ENCODE results near the gene INO80.
"Not testable (repeated sequence)": the region's sequence is repeated elsewhere in the genome, so short reads cannot be mapped to it uniquely, and the experiment has no call there.

Gene INO80

DNA sequence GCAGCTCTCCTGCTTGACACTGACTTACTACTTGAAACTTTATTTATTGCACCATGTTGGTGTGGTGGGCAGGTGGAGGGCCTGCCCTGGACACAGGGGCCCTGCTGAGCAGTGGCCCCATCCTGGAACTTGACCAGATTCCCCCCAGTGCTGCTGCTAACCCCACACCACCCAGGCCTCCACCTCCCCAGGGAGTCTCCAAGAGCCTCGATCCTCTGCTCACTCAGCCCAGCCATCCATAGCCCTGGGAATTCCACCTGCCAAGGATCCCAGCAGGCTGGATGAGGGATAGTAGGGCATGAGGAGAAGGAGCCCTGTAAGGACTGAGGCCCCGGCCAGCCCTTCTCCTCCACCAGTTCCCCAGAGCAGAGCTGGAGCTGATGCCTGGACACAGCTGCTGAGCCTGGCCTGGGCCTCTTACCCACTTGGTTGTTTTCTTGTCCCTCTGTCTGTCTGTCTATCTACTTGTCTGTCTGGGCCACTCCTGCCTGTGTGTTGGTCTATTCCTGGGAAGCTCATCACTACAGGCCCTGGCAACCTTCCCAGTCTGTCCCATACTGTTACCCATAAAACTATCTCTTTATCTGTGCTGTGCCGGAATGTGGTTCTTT is 160.0 kb downstream of the INO80 start:
- no peak for TF ChIP-seq CTCF (IDR thresholded peaks at IDR 0.05)
- Histone ChIP-seq H3K4me3 (ENCODE audit: low read depth in 1 of 2, low read length in 1 of 2) (no peak overlapping the region), H3K4me1 (ENCODE audit: control insufficient read depth in 1 of 2, insufficient read depth in 1 of 2, low read depth in 1 of 2, low read length in 1 of 2) (peaks cover 16 to 18% of the 10 kb centered on the region in 2 experiments), H3K9me3 (no peaks in the 10 kb centered on the region), H3K27ac (no peak overlapping the region), H3K36me3 (no peaks in the 10 kb centered on the region), H3K27me3 (peaks cover 7% of the 10 kb centered on the region)

GRCh38 chr15:40955141-40955903 is 160.8 kb downstream of the INO80 start:
- Histone ChIP-seq H3K27me3 (peaks cover 7% of the 10 kb centered on the region), H3K4me1 (ENCODE audit: control insufficient read depth in 1 of 2, insufficient read depth in 1 of 2, low read depth in 1 of 2, low read length in 1 of 2) (peaks cover 16 to 18% of the 10 kb centered on the region in 2 experiments), H3K27ac (no peak overlapping the region), H3K9me3 (no peaks in the 10 kb centered on the region), H3K4me3 (ENCODE audit: low read depth in 1 of 2, low read length in 1 of 2) (no peak overlapping the region), H3K36me3 (no peaks in the 10 kb centered on the region)
- TF ChIP-seq CTCF (IDR thresholded peaks at IDR 0.05), result no peak

DNA sequence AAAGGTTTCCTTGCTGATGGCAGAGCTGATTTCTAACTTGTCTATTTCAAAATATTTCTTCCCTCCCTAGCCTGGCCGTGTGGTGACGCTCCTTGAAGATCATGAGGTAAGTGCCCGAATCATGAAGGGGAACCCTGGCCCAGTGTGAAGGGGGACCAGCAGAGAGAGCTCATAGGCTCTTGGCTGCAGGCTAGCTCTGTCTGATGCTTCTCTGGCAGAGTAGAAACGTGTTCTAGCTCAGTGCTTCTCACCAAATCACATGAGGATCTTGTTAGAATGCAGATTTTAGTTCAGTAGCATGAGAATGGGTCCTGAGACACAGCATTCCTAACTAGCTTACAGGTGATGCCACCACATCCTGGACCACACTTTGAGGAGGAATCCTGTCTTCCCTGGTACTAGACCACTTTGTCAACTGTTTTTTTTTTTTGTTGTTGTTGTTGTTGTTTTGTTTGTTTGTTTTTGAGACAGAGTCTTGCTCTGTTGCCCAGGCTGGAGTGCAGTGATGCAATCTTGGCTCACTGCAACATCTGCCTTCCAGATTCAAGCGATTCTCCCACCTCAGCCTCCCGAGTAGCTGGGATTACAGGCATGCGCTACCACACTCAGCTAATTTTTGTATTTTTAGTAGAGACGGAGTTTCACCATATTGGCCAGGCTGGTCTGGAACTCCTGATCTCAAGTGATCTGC is 161.8 kb downstream of the INO80 start:
- not testable (repeated sequence) for H3K27ac ChIP-seq, H3K9me3 ChIP-seq, H3K27me3 ChIP-seq, H3K36me3 ChIP-seq
- Histone ChIP-seq H3K4me1 (ENCODE audit: control insufficient read depth in 1 of 2, insufficient read depth in 1 of 2, low read depth in 1 of 2, low read length in 1 of 2) (peaks cover 16 to 18% of the 10 kb centered on the region in 2 experiments), H3K4me3 (ENCODE audit: low read depth in 1 of 2, low read length in 1 of 2) (peak overlapping the region; percentile 85)

- no peak for TF ChIP-seq CTCF (IDR thresholded peaks at IDR 0.05)
- H3K4me3 ChIP-seq (ENCODE audit: low read depth in 1 of 2, low read length in 1 of 2), result peak overlapping the region; percentile 85
- no peaks in the 10 kb centered on the region for H3K36me3 ChIP-seq
- no peaks in the 10 kb centered on the region for H3K9me3 ChIP-seq
- H3K4me1 ChIP-seq (ENCODE audit: control insufficient read depth in 1 of 2, insufficient read depth in 1 of 2, low read depth in 1 of 2, low read length in 1 of 2), result peaks cover 16 to 18% of the 10 kb centered on the region in 2 experiments
- peaks cover 7% of the 10 kb centered on the region for H3K27me3 ChIP-seq
- H3K27ac ChIP-seq, result peak overlapping the region; percentile 41
Observed at GRCh38 chr15:40953713-40954074, 162.4 kb downstream of the INO80 start.

DNA sequence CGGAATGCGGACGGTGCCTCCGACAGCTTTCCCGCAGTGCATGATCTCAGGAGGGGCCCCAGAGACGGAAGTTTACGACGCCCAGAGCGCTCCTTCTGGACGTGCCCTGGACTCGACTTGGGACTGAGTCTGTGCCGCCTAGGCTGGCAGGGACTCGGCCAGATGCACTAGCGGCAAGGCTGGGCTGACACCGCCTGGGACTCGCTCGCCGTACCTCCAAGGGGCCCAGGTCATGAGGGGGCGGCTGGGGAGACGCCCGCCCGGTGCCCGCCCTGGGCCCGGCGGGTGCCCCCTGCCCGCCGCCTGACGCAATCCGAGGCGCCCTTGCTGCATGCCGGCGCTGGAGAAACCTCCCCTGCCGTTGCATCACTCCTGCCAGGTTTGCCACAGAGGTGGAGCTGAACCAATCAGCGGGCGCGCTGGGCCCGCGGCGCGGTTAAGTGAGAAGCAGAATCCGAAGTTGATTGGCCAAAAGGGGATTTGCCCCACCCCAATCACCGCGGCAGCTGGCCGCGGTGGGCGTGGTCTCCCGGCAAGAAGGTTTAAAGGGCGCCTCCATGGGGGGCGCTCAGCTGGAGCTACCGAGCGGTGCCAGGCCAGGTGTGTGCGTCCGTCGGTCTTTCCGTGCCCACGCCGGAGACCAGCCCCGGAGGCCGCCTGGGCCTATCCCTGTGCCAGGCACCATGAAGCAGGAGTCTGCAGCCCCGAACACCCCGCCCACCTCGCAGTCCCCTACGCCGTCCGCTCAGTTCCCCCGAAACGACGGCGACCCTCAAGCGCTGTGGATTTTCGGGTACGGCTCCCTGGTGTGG is 163.0 kb downstream of the INO80 start, which contains the start of gene CHAC1:
CHAC1 (plus strand) TSS at position 571 of the 812 bp plus-strand sequence; CDS start at position 684, 113 bp downstream.
- peak within 1 kb of the TSS; percentile 41 for H3K27ac ChIP-seq
- H3K36me3 ChIP-seq, result no peaks in the 10 kb centered on the region
- peak within 1 kb of the TSS; percentile 85 for H3K4me3 ChIP-seq (ENCODE audit: low read depth in 1 of 2, low read length in 1 of 2)
- H3K27me3 ChIP-seq, result peaks cover 7% of the 10 kb centered on the region
- peaks cover 16 to 18% of the 10 kb centered on the region in 2 experiments for H3K4me1 ChIP-seq (ENCODE audit: control insufficient read depth in 1 of 2, insufficient read depth in 1 of 2, low read depth in 1 of 2, low read length in 1 of 2)
- TF ChIP-seq CTCF (IDR thresholded peaks at IDR 0.05), result peak; percentile 29
- H3K9me3 ChIP-seq, result no peaks in the 10 kb centered on the region
